HG02623 (cell line): ENCODE measurements around the gene FES.
"Not testable (repeated sequence)": the region's sequence is repeated elsewhere in the genome, so short reads cannot be mapped to it uniquely, and the experiment has no call there.

Source experiments
- ATAC-seq: cut with Tn5 transposase; IDR thresholded peaks from one replicate; pipeline ENCODE4 v1.9.1; 2021; ENCODE audit warnings: moderate library complexity; ENCODE audit not compliant: unreplicated experiment

Gene FES

GRCh38 chr15:90860942-90861675 is 23.2 kb upstream of the FES start:
- no peak for ATAC-seq

- no peak for ATAC-seq
Measured at GRCh38 chr15:90862487-90862886, 21.8 kb upstream of the FES start.

- ATAC-seq = no peak
Measured at GRCh38 chr15:90862964-90863778, 21.1 kb upstream of the FES start.

GRCh38 chr15:90863987-90864386 is 20.3 kb upstream of the FES start:
- ATAC-seq = no peak

GRCh38 chr15:90864507-90864906 is 19.8 kb upstream of the FES start:
- ATAC-seq = no peak

GRCh38 chr15:90865702-90866101 is 18.6 kb upstream of the FES start:
- ATAC-seq = no peak

GRCh38 chr15:90866161-90866715 is 18.1 kb upstream of the FES start:
- no peak for ATAC-seq

GRCh38 chr15:90866800-90867199 is 17.5 kb upstream of the FES start:
- no peak for ATAC-seq

GRCh38 chr15:90868261-90868689 is 16.0 kb upstream of the FES start, which contains the start of gene FURIN:
TSS of gene FURIN (plus strand) at chr15:90868588. CDS start at chr15:90875741, 7,153 bp downstream.
- ATAC-seq = no peak

GRCh38 chr15:90869140-90869541 is 15.2 kb upstream of the FES start:
- no peak for ATAC-seq

- ATAC-seq = no peak
Measured at GRCh38 chr15:90869601-90870353, 14.5 kb upstream of the FES start.

GRCh38 chr15:90870354-90871138 is 13.8 kb upstream of the FES start:
- ATAC-seq = no peak

- no peak for ATAC-seq
Measured at GRCh38 chr15:90871139-90871715, 13.1 kb upstream of the FES start.

- no peak for ATAC-seq
Measured at GRCh38 chr15:90871716-90872485, 12.4 kb upstream of the FES start.

- no peak for ATAC-seq
Measured at GRCh38 chr15:90872486-90873184, 11.7 kb upstream of the FES start.

- ATAC-seq = no peak
Measured at GRCh38 chr15:90873488-90873997, 10.8 kb upstream of the FES start.

GRCh38 chr15:90873998-90874605 is 10.2 kb upstream of the FES start:
- no peak for ATAC-seq

- not testable (repeated sequence) for ATAC-seq
Measured at GRCh38 chr15:90874986-90875385, 9.3 kb upstream of the FES start.
